LNCaP clone FGC (cell line): ENCODE measurements around the gene PRLH.
"Not testable (repeated sequence)": the region's sequence is repeated elsewhere in the genome, so short reads cannot be mapped to it uniquely, and the experiment has no call there.

Experiments used
- DNase-seq: peaks from one replicate; pipeline ENCODE4 v3.0.0-alpha.2; 2011; ENCODE audit warnings: low read depth
- H3K4me3 ChIP-seq: 2 replicates; pipeline ENCODE4 v1.5.1; 2011; ENCODE audit warnings: mild to moderate bottlenecking, low read depth, low read length, control low read depth
- TF ChIP-seq, protein P1 (sequence below): IDR thresholded peaks from 2 replicates; pipeline ENCODE4 v1.5.1; 2012; ENCODE audit warnings: mild to moderate bottlenecking; ENCODE audit not compliant: control insufficient read depth, insufficient read depth; ENCODE audit errors: extremely low read depth

Gene PRLH

DNA sequence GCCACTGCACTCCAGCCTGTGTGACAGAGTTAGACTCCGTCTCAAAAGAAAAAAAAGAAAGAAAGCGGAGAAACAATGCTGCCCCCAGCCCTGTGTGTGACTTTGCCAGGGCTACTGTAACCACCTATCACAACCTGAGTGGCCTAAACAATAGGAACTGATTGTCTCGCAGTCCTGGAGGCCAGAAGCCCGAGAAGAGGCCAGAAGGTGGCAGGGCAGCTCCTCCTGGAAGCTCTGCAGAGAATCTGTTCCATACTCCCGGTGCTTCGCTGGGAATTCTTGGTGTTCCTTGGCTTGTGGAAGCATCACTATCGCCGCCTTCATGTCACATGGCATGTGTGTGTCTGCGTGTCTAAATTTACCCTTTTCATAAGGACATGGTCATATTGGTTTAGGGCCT is 38.6 kb downstream of the PRLH start:
- DNase-seq: no peak
- H3K4me3 ChIP-seq: no peak overlapping the region
- TF ChIP-seq, protein P1, sequence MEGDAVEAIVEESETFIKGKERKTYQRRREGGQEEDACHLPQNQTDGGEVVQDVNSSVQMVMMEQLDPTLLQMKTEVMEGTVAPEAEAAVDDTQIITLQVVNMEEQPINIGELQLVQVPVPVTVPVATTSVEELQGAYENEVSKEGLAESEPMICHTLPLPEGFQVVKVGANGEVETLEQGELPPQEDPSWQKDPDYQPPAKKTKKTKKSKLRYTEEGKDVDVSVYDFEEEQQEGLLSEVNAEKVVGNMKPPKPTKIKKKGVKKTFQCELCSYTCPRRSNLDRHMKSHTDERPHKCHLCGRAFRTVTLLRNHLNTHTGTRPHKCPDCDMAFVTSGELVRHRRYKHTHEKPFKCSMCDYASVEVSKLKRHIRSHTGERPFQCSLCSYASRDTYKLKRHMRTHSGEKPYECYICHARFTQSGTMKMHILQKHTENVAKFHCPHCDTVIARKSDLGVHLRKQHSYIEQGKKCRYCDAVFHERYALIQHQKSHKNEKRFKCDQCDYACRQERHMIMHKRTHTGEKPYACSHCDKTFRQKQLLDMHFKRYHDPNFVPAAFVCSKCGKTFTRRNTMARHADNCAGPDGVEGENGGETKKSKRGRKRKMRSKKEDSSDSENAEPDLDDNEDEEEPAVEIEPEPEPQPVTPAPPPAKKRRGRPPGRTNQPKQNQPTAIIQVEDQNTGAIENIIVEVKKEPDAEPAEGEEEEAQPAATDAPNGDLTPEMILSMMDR: peak; percentile 37; the same call in 1 of the 2 replicates

DNA sequence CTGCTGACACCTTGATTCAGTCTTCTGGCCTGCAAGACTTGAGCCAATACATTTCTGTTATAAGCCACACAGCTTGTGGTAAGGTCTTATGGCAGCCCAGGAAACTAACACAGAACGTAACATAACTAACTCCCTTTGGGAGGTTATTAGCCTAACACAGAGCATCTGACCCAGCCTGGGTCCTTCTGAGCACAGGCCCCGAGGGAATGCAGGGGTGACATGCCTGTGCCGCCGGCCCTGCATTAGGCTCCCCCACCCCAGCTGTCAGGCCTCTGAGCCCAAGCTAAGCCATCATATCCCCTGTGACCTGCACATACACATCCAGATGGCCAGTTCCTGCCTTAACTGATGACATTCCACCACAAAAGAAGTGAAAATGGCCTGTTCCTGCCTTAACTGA is 40.1 kb downstream of the PRLH start:
- DNase-seq, H3K4me3 ChIP-seq: not testable (repeated sequence)

DNA sequence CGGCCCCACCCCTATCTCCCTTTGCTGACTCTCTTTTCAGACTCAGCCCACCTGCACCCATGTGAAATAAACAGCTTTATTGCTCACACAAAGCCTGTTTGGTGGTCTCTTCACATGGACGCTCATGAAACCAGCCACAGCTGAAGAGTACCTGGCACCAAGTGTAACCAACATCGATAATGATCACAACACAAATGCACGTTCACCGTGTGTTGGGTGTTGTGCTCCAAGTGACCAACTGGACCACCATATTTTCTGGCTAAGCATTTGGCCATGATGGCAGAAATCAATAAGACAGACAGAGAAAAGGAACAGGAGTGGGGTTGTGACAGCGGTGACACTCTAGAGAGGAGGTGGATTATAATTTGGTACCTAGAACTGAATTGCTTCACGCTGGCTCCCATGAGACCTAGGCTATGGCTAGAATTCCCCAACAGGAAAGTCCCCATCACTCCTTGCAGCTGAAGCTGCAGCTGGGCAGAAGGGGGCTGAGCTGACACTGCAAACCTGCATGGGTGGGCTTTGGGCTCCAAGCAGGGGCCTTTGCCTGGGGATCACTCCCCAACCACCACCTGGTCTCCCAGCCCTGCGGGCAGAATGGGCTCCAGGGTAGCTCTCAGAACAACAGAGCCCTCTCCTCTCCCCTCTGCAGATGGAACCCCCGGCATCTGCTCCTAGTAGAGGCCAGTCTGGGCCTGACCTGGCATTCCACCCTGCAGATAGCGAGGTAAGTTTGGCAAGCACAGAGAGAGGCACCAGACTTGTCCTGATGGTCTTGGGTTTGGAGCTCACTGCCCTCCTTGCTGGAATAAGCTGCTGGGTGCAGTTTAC is 46.4 kb downstream of the PRLH start:
- TF ChIP-seq, protein P1: no peak
- no peak for DNase-seq
- no peak overlapping the region for H3K4me3 ChIP-seq

DNA sequence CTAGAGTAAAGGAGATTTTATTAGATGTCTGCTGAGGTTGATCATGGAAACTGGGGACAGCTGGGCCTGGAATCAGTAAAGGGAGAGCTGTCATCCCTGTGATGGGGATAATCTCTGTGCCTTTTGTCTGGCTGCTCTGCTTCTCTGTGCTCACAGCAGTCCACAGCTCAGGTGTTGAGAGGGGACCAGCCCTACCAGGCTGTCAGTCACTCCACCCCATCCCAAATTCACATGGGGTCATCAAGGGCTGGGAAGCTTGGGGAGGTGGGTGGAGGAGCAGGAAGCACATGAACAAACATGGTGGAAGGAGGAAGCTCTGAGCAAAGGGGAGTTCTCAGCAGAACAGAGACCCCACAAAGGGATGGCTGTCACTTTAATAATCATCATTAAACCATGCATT is 47.3 kb downstream of the PRLH start:
- H3K4me3 ChIP-seq: no peak overlapping the region
- DNase-seq: no peak
- TF ChIP-seq, protein P1: no peak

DNA sequence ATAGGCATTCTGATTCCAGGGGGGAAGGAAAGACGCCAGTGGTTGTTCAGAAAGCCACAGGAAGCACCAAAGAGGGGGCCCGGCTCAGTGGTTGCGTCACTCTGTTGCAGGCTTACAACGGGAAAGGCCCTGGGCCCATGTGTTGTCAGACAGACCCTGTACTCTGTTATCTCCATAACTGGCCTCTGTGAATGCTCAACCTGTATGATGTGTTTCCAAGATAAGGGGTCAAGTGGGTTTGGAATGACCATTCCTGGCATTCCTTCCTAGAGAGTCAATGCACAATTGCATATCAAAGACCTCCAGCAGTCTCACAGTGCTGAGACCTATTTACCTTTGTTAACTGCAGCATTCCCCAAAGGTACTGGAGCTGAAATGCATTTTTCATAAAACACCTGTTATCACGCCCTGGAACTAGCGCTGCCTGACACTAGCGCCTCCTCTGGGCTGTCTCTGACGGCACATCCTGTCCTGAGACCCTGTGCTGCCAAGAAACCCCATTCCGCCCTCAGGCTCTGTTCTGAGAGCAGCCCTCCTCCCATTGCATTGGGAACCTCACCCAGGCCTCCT is 47.9 kb downstream of the PRLH start:
- DNase-seq: no peak
- TF ChIP-seq, protein P1: no peak
- H3K4me3 ChIP-seq: no peak overlapping the region

DNA sequence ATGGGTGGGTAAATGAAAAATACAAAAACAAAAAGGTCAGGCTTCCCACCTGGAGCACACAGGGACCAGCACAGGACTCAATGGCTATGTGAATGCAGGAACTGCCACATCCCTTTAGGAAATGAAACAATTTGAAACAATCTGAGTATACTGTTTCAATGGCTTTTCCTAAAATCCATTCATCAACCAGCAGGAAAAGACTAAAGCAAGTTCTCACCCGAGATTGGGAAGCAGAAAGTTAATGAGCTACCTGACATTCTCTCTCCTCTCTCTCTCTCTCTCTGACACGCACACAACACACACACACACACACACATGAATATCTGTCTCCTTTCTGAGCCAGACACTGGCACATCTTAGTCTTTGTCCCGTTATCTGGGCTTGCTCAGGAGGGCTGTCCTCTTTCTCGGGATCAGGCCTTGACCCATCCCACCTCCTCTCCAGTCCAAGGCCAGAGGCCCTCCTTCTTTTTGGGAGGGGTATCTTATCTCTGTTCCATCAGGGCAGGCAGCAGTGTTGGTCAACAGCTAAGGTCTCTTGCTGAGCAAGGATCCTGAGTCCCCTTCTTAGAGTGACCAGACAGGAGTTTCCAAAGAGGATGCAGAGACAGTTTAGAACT is 49.4 kb downstream of the PRLH start:
- TF ChIP-seq, protein P1: no peak
- DNase-seq: no peak
- H3K4me3 ChIP-seq: no peak overlapping the region

DNA sequence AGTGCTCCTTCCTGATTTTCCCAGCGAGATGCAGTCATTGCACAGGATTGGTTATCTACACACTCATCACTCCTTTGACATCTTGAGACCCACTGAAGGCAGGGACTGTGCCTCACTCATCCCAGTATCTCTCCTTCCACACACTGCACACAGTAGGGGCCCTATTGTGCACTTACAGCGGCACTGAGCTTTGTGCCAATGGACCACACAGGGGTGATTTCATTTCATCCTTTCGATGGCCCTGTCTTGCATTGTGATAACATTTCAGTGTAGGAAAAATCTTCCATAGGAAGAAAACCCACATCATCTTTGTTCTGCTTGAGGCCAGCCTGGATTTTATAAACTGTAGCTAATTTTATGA is 50.0 kb downstream of the PRLH start:
- no peak for DNase-seq
- TF ChIP-seq, protein P1: no peak
- no peak overlapping the region for H3K4me3 ChIP-seq
